Common myeloid progenitor, CD34-positive (primary cell): ENCODE results near the gene NAPB.
"Not testable (repeated sequence)": the region's sequence is repeated elsewhere in the genome, so short reads cannot be mapped to it uniquely, and the experiment has no call there.

Experiments used
- CTCF ChIA-PET: fragments of 350-600 bp; sonication (Branson Sonifier 250); formaldehyde crosslinking; loops from one replicate; lab custom pipeline; 2021; ENCODE audit warnings: antibody characterized with exemption; lab: Charles Lee
- POLR2A ChIA-PET: fragments of 350-600 bp; sonication (Branson Sonifier 250); formaldehyde crosslinking; loops from one replicate; lab custom pipeline; 2021; ENCODE audit warnings: antibody characterized with exemption; lab: Charles Lee
- DNase-seq, 3 donors: peaks; one replicate each; pipeline versions ENCODE4 v3.0.0 to v3.0.0-alpha.2; 2013
- H3K27ac ChIP-seq, 2 experiments: 1 replicate in 1 of 2; 2 replicates in 1 of 2; pipeline ENCODE4 v1.7.0; 2013; ENCODE audit warnings: inconsistent platforms in 2 of 2, low read length in 2 of 2, mild to moderate bottlenecking in 2 of 2, low read depth in 1 of 2, moderate library complexity in 1 of 2; ENCODE audit not compliant: severe bottlenecking in 2 of 2, insufficient read depth in 1 of 2, poor library complexity in 1 of 2
- H3K27me3 ChIP-seq, 5 experiments: replicated peaks in 2 of 5; 1 replicate in 3 of 5; 2 replicates in 2 of 5; pipeline versions ENCODE4 v1.6.1 to v1.7.0; 2013; ENCODE audit warnings: low read length in 4 of 5, mild to moderate bottlenecking in 2 of 5, moderate library complexity in 2 of 5, inconsistent platforms in 1 of 5; ENCODE audit not compliant: insufficient read depth in 5 of 5, control insufficient read depth in 4 of 5
- H3K36me3 ChIP-seq, 4 experiments: 1 replicate in 2 of 4; 2 replicates in 2 of 4; pipeline versions ENCODE4 v1.6.1 to v1.7.0; 2013; ENCODE audit warnings: low read length in 3 of 4, control low read depth in 1 of 4, mild to moderate bottlenecking in 1 of 4; ENCODE audit not compliant: control insufficient read depth in 4 of 4, insufficient read depth in 4 of 4
- H3K4me1 ChIP-seq, 4 experiments: 1 replicate in 3 of 4; 2 replicates in 1 of 4; pipeline versions ENCODE4 v1.6.1 to v1.7.1; 2013; ENCODE audit warnings: low read length in 3 of 4, mild to moderate bottlenecking in 3 of 4, control low read depth in 1 of 4, inconsistent platforms in 1 of 4, moderate library complexity in 1 of 4; ENCODE audit not compliant: control insufficient read depth in 4 of 4, insufficient read depth in 4 of 4; ENCODE audit errors: control extremely low read depth in 1 of 4
- H3K4me3 ChIP-seq, 7 experiments: 1 replicate in 4 of 7; 2 replicates in 3 of 7; pipeline versions ENCODE4 v1.5.1 to v1.7.0; 2013; ENCODE audit warnings: mild to moderate bottlenecking in 7 of 7, low read length in 6 of 7, moderate library complexity in 6 of 7, inconsistent platforms in 2 of 7, low read depth in 2 of 7, control low read depth in 1 of 7; ENCODE audit not compliant: insufficient read depth in 4 of 7, control insufficient read depth in 1 of 7; ENCODE audit errors: extremely low read depth in 1 of 7
- H3K9me3 ChIP-seq, 5 experiments: 1 replicate in 4 of 5; 2 replicates in 1 of 5; pipeline versions ENCODE4 v1.6.1 to v1.7.1; 2013; ENCODE audit warnings: low read length in 4 of 5, mild to moderate bottlenecking in 2 of 5, inconsistent platforms in 1 of 5, low read depth in 1 of 5, moderate library complexity in 1 of 5; ENCODE audit not compliant: control insufficient read depth in 4 of 5, insufficient read depth in 2 of 5; ENCODE audit errors: control extremely low read depth in 1 of 5
- WGBS: methylation state at CpG from one replicate; pipeline ENCODE4 v1.1.5; 2013; ENCODE audit not compliant: insufficient coverage; 5-methylcytosine and 5-hydroxymethylcytosine counted together

Gene NAPB

DNA sequence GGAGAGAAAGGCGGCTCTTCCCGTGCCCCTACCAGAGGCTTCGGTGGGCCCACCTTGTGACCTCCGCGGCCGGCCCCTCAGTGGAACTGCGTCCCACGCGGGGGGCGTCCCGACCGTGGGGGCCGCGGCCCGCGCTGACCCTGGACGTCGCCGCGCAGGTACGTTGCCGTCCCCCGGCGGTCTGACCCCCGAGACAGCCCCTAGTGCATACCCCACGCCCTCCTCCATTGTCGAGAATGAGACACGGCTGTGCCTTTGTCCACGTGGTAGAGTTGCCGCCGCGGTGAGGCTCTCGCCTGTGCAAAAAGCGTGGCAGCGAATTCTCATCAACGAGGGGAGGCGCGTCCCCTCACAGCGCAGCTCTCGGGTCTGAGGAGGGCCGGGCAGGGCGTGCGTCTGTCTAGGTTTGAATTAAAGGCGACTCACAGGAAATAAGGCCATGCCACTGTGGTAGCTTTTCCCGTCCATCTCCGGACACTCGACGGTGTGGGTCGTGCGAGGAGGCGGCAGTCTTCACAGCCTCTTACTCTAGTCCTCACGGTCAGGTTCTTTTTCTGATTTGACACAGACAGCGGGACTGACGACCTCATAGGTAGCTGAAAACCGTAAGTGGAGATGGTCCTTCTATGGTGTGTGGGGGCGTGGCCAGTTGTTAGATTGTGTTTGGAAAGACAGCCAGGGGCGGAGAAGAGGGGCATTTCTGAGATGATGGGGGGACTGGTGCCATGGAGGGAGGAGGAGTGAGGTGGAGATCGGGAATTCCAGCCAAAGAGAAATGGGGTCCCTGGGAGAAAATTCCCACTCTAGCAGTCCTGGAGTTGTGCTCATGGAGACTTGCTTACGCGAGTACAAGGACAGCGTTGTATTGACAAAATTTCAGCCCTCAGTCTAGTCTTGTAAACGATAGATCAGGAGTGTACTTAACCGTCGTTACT, 70.1 kb downstream of the NAPB start:
- DNase-seq: peak; percentile 46 to 76 (median 66)
- Histone ChIP-seq H3K4me3 (peak overlapping the region; percentile 60 to 97 (median 84)), H3K4me1 (peaks cover 18 to 29% (median 26%) of the 10 kb centered on the region in 4 experiments), H3K9me3 (no peaks in the 10 kb centered on the region), H3K36me3 (peaks cover 0 to 33% (median 20%) of the 10 kb centered on the region in 4 experiments), H3K27ac (peak overlapping the region; percentile 85 to 90), H3K27me3 (no peaks in the 10 kb centered on the region)
- WGBS: 3% methylated on average over 35 of the region's 64 CpGs
- CTCF ChIA-PET: interaction anchor here (0.9 to 3.4 kb wide), 8 partner anchors 9 to 666 kb away, joined by 3 to 36 read pairs (median 4); partner anchors contain the start of genes GZF1 and NAPB
- POLR2A ChIA-PET: interaction anchor here (1.5 to 2.3 kb wide), 4 partner anchors 7 to 14 kb away, joined by 4 to 17 read pairs (median 8); partner anchors contain the start of gene GZF1

DNA sequence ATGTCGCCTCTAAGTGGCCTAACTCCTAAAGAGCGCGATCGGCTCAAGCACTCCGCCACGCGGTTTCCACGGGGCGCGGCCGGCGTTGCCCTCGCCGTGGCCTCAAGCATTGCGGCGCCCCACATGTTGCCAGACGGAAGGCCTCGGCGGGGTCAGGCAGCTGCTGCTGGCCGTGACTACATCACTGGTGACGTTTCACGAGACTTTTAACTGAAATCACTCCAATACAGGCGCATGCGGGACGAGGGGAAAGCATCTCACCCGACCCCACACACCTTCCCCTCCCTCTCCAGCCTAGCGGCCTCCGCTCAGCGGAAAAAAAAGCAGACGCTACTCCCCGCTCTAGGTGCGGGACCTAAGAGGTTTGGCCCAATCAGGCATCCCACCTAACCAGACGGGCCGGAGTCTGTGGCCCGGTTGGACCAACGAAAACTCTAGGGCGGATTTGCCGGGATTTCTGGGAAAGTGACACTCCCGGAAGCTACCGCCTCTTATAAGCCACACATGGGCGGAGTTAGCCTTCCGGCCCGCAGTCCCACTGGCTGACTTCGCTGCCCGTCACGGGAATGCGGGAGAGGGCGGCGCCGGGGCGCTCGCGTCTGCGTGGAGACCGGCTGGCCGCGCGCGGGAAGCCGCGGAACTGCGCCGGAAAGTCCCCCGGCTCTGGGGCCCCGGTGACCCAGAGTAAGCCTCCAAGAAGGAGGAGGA, 70.9 kb downstream of the NAPB start, which contains the start of gene NXT1:
TSS of gene NXT1 (plus strand) at position 596 of the 708 bp plus-strand sequence. CDS start 3,251 bp downstream, outside the sequence.
- Histone ChIP-seq H3K27ac (peak within 1 kb of the TSS; percentile 85 to 90), H3K27me3 (no peaks in the 10 kb centered on the region), H3K4me3 (peak within 1 kb of the TSS; percentile 60 to 97 (median 84)), H3K4me1 (peaks cover 18 to 29% (median 26%) of the 10 kb centered on the region in 4 experiments), H3K36me3 (peaks cover 0 to 25% (median 17%) of the 10 kb centered on the region in 4 experiments), H3K9me3 (no peaks in the 10 kb centered on the region)
- 0% methylated on average over 58 of the region's 65 CpGs for WGBS
- POLR2A ChIA-PET: interaction anchor here (1.2 to 2.3 kb wide), 8 partner anchors 8 to 71 kb away, joined by 3 to 17 read pairs (median 6); partner anchors contain the start of genes GZF1 and NAPB
- CTCF ChIA-PET: interaction anchor here (0.6 to 3.4 kb wide), 19 partner anchors 9 to 669 kb away, joined by 3 to 36 read pairs (median 4); partner anchors contain the start of genes GZF1 and NAPB
- peak; percentile 96 to 98 (median 97) for DNase-seq

DNA sequence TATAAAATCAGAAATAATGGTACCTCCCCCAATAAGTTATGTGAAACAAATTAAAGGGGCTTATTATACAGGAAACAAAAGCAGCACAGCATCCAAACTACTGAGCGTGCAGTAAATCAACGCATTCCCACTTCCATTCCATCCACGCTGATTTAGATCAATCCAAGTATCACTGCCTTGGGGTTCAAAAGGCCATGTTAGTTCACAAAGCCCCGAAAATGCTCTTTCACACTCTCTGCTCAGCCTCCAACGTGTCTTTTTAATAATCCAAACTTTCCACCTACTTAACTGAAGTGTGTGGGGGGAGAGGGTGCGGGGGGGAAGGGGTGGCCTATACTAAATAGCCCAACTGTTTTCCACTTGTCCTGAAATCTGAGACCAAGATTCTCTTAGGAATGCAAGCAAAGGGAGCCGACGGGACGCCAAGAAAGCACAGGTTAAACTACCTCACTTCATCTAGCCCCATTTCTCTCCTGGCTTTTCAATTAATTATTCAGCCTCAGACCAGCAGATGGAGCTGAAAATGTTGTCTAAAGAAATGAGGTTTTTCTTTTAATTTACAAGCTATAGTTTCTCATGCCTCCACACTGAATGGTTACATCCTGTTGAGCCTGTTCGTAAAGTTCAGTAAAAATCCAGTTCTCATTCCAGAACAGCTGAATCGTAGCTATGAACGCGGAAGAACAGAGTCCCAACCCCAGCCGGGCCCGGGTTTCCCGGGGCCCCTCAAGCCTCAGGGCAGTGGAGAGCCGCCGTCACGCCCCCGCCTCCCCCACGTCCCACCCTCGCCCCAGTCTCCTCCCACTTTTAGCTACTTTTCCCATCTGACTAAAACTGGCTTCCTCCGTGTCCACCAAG, 71.7 kb downstream of the NAPB start:
- H3K4me1 ChIP-seq: peaks cover 18 to 29% (median 27%) of the 10 kb centered on the region in 4 experiments
- WGBS: 6% methylated on average over 14 of the region's 23 CpGs
- peak overlapping the region; percentile 60 to 97 (median 84) for H3K4me3 ChIP-seq
- H3K27me3 ChIP-seq: no peaks in the 10 kb centered on the region
- H3K9me3 ChIP-seq: no peaks in the 10 kb centered on the region
- ChIA-PET POLR2A (interaction anchor here (0.7 to 2.3 kb wide), 8 partner anchors 9 to 643 kb away, joined by 3 to 17 read pairs (median 6); partner anchors contain the start of genes GZF1 and NAPB), CTCF (interaction anchor here (0.6 to 3.4 kb wide), 20 partner anchors 9 to 668 kb away, joined by 3 to 36 read pairs (median 4); partner anchors contain the start of genes GZF1 and NAPB)
- peaks cover 0 to 17% (median 10%) of the 10 kb centered on the region in 4 experiments for H3K36me3 ChIP-seq
- DNase-seq: no peak
- peak overlapping the region; percentile 85 to 90 for H3K27ac ChIP-seq

GRCh38 chr20:23348510-23348909, 72.8 kb downstream of the NAPB start:
- H3K9me3 ChIP-seq, DNase-seq, H3K27ac ChIP-seq, H3K4me3 ChIP-seq, H3K36me3 ChIP-seq, H3K27me3 ChIP-seq: not testable (repeated sequence)
- 96% methylated on average over 6 of the region's 6 CpGs for WGBS
- H3K4me1 ChIP-seq: peaks cover 18 to 33% (median 28%) of the 10 kb centered on the region in 4 experiments
- POLR2A ChIA-PET: interaction anchor here (0.7 kb wide), 1 partner anchor 642 kb away, joined by 3 read pairs; no protein-coding TSS in a partner anchor
- CTCF ChIA-PET: interaction anchor here (1.4 to 3.4 kb wide), 3 partner anchors 11 to 259 kb away, joined by 3 to 36 read pairs (median 6); partner anchors contain the start of gene GZF1

DNA sequence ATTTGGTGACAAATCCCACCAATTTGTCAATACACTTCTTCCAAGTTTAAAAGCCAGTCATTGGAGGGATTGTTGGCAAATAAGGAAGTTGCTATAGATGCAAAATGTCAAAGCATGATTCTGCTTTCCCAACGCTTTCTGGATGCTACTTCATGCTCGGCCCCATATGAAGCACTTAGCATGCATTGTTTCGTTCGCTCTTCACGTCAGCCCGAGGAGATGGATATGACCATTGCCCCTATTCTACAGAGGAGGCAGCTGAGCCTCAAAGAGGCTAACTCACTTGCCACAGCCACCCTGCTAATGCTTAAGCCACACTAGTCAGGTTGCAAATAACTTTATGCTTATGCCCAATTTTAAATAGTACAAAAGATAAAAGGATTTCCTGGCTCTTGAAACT, 73.5 kb downstream of the NAPB start:
- Histone ChIP-seq H3K36me3 (peaks cover 0 to 1% (median under 1%) of the 10 kb centered on the region in 4 experiments), H3K9me3 (no peaks in the 10 kb centered on the region), H3K27ac (no peak overlapping the region), H3K4me3 (no peak overlapping the region), H3K27me3 (no peaks in the 10 kb centered on the region), H3K4me1 (peaks cover 18 to 33% (median 28%) of the 10 kb centered on the region in 4 experiments)
- POLR2A ChIA-PET: no interaction called here
- CTCF ChIA-PET: interaction anchor here (1.3 to 3.4 kb wide), 4 partner anchors 10 to 102 kb away, joined by 3 to 36 read pairs (median 3); partner anchors contain the start of gene GZF1
- 98% methylated on average over 6 of the region's 6 CpGs for WGBS
- no peak for DNase-seq
